ENCODE data around the gene RBFOX2.

DNA sequence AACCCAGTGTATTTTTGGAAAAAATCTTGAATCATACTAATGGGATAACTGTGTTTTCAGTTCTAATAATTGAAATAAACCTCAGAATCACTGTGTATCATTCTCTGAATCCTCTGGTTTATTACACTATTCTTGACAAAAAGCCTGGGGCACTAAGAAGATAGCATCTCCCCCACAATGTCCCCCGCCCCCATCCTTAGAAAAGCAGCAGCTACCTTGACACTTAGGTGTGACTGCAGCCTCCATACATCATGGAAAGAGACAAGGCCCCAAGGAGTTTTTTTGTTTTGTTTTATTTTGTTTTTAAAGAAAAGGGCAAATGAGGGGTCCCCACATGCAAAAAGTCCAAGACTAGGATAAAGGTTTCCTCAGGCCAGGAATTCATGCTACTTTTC is 186.1 kb downstream of the RBFOX2 start:
- TF ChIP-seq EZH2phosphoT487 (IDR thresholded peaks at IDR 0.05; ENCODE audit: low read depth) = no peak
- TF ChIP-seq, protein P1, sequence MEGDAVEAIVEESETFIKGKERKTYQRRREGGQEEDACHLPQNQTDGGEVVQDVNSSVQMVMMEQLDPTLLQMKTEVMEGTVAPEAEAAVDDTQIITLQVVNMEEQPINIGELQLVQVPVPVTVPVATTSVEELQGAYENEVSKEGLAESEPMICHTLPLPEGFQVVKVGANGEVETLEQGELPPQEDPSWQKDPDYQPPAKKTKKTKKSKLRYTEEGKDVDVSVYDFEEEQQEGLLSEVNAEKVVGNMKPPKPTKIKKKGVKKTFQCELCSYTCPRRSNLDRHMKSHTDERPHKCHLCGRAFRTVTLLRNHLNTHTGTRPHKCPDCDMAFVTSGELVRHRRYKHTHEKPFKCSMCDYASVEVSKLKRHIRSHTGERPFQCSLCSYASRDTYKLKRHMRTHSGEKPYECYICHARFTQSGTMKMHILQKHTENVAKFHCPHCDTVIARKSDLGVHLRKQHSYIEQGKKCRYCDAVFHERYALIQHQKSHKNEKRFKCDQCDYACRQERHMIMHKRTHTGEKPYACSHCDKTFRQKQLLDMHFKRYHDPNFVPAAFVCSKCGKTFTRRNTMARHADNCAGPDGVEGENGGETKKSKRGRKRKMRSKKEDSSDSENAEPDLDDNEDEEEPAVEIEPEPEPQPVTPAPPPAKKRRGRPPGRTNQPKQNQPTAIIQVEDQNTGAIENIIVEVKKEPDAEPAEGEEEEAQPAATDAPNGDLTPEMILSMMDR (IDR thresholded peaks at IDR 0.05; ENCODE audit: low read depth, low read length) = no peak

Data from OCI-LY3 (cell line).